GM19035 (cell line): ENCODE results near the gene UBAP2L.
"Not testable (repeated sequence)": the region's sequence is repeated elsewhere in the genome, so short reads cannot be mapped to it uniquely, and the experiment has no call there.

Source experiments
- ATAC-seq: cut with Tn5 transposase; IDR thresholded peaks from one replicate; pipeline ENCODE4 v1.9.1; 2021; ENCODE audit not compliant: unreplicated experiment

Gene UBAP2L

DNA sequence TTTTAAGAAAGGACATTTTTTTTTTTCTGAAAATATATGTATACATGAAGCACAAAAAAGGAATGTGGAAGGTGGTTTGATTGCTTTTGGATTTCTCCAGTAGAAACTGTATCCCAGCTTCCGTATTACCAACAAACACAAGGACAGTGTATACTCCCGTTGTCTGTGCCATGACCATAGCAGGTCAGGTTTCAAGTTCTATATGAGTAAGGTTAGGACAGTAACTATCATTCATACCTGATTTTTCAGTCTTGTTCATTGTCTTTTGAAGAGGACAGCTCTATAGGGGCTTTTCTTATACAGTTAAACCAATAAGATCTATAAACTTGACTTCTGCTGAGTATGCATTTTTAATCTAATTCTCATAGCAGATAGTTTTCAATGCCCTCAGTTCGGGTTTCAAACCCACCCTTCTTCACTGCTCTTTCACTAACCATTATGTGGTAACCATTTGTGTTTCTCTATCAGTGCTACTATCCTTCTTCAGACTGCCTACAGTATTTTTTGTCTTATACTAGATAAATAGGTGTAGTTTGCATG is 19.6 kb downstream of the UBAP2L start:
- no peak for ATAC-seq

DNA sequence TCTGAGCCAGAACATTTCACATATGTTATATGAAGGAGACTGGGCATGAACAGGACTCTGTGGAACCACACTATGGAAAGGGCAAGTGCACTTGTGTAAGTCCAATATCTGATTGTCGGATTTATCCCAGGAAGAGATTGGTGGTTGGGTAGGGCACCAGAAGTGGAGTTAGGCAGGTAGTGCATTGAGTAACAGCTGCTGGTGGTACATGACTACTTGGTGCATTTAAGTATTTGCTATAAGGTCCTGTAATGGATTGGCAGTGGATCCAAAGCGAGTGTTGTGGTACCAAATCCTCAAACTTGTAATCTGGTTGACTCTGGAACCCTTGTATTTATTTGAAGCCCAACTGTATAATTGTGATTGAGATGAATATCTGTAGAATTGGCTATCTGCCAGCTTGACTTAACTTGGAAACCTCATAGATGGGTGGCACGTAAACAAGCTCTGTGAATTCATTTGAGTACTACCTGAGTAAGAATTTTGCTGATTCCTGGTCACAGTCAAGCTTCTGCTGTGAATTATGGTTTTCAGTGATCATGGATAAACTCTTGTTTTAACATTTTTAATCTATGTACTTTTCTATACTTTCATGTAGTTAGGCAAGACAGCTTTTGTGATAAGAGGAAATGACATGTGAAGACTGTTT is 21.1 kb downstream of the UBAP2L start:
- ATAC-seq, result no peak

DNA sequence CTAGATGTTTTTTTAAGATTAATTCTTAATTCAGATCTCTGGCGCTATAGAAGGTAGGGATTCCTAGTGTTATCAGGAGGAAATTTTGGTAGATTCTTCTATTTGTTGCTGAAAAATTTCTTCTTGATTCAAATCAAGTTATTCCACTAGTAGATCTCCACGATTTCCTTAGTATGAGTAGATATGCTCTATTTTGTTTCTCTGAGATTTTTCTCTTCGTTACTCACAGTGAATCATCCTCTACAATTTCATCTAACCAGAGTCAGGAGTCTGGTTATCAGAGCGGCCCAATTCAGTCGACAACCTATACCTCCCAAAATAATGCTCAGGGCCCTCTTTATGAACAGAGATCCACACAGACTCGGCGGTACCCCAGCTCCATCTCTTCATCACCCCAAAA is 32.9 kb downstream of the UBAP2L start:
- ATAC-seq, result no peak

DNA sequence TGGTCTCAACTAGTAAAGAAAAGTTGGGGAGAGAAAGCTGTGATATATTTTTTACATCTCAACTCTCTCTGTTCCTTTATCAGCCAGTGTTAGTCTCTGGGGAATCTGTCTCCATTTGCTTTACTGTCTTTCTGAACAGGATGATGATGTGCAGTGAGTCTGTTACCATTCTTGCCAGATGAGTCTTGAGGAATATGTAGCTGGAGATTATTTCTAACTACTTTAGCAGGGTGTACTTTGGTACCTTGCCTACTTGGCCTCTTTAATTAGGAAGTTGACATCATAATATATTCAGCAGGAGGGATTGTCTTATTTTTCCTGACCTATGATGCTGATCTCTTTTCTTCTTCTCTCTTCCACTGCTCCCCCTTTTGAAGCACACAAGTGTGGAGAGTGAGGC is 35.9 kb downstream of the UBAP2L start:
- ATAC-seq, result no peak

DNA sequence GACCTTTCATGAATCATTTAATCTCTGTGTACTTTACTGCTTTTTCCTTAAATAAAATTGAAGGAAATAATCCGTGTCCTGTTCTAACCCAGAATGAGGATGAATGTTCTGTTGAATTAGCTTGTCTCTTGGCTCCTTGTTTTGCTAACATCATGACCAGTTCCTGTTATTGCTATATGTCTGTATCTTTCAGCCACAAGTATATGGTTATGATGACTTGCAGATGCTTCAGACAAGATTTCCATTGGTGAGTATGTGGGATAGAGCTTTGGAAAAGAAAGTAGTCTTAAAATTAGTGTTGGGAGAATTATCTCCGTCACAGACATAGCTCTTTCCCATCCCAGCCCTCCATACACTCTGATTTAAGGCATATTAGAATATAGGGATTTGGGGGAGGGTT is 38.0 kb downstream of the UBAP2L start:
- ATAC-seq, result no peak

DNA sequence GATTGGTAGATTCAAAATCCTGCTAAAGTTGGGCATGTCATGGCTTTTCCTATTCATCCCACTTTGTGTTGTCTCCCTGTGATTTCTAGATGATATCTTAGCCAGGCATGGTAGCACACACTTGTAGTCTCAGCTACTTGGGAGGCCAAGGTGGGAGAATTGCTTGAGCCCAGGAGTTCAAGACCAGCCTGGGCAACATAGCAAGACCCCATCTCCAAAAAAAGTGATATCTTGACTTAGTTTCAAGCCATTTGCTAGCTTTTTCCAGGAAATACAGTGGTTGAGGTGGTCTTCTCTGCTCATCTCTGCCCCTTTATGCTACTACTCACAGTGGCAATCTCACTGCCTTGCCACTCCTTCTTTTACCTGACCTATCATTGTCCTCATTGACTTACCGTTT is 39.4 kb downstream of the UBAP2L start:
- ATAC-seq, result no peak

DNA sequence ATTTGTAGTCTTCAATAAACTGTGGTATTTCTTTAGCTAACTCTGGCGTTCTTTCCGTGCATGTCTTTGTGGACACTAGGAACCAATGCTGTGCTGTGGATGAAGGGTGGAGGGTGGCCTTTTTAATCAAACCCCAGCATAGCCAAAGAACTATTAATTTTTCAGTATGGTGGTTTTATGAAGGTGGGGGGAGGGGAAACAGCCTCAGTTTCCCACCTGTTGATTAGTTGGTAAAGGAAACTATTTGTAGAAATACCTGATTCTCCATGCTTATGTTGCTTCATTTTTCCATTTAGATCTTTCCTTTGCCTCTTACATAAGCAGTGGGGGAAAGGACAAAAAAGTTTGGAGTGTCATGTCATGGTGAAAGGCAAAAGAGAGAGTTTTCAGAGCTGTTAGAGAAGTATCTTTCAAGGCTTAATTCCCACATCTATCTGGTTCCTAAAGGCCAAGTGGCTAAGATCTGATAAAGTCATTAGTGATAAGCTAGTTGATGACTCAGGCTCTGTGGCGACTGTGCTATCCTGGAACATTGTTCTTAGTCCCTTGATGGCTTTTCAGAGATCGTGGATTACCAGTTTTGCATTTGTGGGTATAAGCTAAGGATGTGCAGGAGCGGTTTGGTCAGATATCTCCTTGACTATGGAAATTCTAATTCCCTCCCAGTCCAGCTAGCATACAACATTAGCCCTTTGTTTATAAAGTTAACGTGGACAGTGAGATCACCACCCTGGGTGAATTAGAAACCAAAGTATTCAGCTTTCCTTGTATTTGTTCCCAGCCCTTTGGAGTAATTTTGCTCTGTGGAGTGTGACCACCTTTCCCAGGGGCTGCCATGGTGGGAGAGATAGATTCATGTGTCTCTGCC is 42.9 kb downstream of the UBAP2L start:
- no peak for ATAC-seq

DNA sequence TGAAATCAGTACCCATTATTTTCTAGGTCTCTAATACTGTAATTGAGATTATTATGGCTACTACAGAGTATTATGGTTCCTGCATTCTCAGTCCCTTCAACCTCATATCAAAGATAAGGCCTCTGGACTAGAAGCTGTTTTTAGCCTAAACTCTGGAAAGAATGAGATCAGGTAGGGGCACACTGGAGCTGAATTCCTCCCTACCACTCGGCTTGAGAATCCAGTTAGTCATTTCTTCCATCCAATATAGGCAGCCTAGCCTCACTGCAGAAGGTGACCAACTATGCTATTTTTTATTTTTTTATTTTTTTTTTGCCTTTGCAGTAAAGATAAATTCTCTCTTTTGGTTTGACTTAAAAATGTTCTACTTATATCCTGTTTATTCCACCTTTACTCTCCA is 43.7 kb downstream of the UBAP2L start:
- ATAC-seq, result no peak

DNA sequence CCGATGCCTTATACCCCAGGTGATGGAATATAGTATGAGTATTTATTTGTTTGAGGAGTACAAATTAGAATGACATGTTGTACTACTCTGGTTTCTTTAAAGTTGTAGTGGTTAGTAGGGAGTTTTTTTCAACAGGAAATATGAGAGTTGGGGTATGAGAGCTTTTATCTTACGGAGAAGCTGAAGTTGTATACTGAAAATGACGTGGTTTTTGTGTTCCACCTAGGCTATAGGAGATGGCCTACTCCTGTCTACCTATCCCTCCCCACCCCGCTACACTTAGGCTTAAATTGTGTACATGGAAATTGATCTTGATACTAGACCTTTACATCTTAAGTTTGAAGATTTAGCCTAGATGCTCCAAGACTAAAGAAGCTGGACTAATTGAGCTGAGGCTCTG is 44.8 kb downstream of the UBAP2L start:
- ATAC-seq, result no peak

DNA sequence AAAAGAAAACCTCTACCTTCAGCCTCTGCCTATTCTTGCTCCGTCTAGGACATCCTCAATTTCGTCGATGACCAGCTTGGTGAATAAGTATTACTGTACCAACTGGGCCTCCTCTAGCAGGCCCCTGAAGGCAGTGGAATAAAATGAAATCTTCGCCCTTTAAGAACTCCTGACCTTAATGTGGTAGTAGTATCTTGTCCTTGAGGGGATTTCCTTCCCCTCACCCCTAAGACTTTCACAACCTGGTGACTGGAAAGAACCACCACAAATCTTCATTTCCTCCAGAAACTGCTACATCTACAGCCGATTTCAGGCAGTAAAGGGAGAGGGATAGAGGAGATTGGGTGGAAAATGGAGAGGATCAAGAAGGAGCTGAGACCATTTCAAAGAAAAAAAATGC is 50.1 kb downstream of the UBAP2L start:
- ATAC-seq, result no peak

DNA sequence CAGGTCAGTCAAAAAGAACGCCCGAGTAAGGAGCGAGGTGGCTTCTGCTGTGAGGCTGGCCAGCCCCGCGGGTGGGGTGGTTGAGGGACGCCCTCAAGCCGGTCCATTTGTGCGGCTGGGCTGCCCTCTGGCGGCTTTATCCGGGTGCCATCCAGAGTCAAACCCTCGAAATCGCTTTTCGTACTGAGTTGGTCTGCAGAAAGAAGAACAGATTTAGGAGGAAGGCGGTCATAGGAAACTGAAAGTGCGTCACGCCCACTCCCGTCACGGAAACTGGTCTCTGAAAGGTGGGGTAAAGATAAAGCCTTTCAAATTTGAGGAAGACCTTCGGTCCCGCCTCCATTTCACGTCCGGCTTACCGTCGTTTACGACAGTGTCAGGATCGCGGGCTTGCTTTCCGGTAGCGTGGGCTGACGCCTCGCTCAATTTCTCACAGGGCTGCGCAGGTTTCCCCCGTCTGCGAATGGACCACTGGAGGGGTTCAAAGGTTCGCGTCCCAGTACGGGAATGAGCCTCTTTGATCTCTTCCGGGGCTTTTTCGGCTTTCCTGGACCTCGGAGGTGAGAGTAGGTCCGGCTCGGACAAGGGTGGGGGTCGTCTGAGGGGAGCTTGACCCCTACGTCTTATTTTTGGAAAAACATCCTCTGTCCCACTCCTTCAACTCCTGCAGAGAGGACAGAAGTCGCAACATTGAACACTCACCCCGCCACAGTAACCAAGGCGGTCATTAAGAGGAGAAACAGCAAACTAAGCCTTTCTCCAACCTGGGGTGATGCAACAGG is 51.7 kb downstream of the UBAP2L start, which contains the start of gene HAX1:
Gene HAX1 (plus strand): TSS at position 413 of the 782 bp plus-strand sequence. CDS start 95 bp downstream, at position 508.
- peak; percentile 90 for ATAC-seq

DNA sequence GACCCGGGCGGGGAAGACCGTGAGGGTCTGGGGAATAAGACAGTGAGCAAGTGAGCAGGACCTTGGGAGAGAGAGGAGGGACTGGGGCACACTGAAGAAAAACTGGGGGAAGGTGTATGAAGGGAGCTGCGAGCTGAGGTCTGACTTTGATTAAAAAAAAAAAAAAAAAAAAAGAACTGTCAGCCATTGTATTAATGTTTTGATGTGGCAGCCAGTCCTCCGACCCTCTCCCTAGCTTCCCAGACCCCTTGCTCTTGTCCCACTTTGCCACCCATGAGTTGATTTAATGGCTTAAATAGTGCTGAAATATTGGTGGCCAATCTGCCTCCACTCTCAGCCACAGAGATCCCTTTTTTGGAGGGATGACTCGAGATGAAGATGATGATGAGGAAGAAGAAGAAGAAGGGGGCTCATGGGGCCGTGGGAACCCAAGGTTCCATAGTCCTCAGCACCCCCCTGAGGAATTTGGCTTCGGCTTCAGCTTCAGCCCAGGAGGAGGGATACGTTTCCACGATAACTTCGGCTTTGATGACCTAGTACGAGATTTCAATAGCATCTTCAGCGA is 52.3 kb downstream of the UBAP2L start:
- no peak for ATAC-seq

DNA sequence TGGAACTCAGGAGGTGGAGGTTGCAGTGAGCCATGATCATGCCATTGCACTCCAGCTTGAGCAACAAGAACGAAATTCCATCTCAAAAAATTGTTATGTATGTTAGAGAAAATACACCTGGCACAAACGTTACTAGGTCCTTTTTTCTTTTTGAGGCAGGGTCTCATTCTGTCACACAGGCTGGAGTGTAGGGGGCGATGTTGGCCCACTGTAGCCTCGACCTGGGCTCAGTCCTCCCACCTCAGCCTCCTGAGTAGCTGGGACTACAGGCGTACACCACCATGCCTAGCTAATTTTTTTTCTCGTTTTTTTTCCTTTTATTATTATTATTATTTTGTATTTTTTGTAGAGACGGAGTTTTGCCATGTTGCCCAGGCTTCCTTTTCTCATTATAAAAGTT is 56.0 kb downstream of the UBAP2L start:
- no peak for ATAC-seq

DNA sequence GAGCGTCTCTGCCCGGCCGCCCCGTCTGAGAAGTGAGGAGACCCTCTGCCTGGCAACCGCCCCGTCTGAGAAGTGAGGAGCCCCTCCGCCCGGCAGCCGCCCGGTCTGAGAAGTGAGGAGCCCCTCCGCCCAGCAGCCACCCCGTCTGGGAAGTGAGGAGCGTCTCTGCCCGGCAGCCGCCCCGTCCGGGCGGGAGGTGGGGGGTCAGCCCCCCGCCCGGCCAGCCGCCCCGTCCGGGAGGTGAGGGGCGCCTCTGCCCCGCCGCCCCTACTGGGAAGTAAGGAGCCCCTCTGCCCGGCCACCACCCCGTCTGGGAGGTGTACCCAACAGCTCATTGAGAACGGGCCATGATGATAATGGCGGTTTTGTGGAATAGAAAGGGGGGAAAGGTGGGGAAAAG is 66.8 kb downstream of the UBAP2L start:
- ATAC-seq, result not testable (repeated sequence)

DNA sequence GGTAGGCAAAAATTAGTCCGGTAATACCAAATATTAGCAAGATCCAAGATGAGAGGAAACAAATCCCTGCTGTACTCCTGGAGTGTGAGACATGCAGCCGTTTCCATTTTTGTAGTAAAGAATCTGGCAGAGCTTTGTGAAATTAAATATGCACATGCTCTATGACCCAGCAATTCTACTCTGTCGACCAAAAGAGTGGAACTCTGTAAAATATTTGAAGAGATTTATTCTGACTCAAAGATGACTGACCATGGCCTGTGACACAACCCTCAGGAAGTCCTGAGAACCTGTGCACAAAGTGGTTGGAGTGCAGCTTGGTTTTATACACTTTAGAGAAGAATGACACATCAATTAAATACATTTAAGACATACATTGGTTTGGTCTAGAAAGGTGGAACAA is 67.9 kb downstream of the UBAP2L start:
- no peak for ATAC-seq

DNA sequence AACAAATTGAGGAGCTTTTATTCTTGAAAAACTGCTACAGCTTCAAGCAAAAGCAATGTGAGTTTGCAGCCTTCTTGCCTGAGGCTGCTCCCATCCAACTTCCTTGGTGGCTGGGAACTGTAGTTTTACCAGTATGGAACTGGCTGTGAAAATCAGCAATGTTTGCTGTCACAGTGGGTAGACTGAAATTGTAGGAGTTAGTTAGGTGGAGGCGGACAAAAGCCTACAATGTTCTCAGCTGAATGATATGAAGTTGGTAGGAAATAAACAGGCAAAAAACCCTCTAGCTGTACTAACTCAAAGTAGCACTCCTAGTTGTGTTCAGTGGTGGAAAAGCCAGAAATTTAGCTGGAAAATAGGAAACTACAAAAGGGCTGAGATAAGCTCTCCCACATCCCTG is 70.2 kb downstream of the UBAP2L start:
- no peak for ATAC-seq

DNA sequence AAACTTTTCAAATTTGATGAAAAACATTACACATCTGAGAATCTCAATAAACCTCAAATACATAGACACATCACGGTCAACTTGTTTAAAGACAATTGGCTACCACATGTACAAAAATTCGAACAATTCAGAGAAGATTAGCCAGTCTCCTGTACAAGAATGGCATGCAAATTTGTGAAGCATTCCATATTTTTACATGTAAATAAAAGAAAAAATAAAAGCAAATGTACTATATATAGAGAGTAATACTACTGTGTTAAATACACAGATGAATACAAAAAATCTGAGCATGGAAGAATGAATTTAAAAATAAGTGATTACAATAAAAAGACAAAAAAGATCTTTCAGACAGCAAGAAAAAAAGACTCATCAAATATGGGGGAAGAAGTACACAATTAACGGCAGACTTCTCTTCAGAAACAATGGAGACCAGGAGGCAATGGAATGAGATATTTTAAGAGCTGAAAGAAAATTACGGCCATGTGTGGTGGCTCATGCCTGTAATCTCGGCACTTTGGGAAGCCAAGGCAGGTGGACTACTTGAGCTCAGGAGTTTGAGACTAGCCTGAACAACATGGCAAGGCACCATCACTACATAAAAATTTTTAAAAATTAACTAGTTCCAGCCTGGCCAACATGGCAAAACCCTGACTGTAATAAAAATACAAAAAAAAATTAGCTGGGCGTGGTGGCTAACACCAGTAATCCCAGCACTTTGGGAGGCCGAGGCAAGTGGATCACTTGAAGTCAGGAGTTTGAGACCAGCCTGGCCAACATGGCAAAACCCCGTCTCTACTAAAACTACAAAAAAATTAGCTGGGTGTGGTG is 74.9 kb downstream of the UBAP2L start:
- no peak for ATAC-seq

DNA sequence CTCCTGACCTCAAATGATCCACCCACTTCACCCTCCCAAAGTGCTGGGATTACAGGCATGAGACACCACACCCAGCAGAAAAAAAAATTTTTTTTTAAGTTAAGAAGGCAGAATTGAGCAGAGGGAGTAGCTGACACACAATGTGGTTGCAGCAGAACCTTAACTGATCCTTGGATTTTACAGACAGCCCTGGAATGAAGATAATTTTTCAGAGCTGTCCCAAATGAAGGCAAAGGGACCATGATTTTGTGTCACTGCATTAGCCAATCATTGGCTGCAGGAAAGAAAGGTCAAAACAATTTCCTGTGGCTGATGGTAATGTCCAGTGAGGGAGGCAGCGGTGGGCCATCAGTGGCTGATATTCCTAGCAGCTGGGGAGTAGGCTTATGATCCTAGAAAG is 80.8 kb downstream of the UBAP2L start:
- ATAC-seq, result no peak

DNA sequence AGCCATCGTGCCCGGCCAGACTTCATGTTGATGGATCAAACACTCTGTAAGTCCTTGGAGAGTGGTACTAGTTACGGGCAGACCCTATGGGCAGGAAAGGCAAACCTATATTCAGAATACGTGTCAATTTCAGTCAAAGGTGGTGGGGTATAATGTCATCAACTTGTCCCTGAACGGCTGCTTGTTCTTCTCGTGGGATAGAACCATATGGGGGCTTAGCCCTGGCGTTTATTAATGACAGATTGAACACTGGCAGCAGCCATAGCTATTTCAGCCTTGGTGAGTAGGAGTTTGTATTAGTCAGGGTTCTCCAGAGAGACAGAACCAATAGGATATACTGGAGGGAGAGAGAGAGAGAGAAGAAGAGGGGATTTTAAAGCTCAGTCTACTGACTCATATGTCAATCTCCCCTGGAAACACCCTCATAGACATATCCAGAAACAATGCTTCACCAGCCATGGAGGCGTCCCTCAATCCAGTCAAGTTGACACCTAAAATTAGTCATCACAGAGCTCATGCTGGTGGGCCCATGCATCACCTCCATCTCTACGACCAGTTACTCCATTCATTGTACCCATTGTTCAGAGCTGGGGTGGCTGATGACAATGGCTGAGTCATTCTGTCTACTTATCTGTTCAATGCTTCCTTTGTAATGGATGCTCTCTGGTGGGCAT is 84.0 kb downstream of the UBAP2L start:
- no peak for ATAC-seq

DNA sequence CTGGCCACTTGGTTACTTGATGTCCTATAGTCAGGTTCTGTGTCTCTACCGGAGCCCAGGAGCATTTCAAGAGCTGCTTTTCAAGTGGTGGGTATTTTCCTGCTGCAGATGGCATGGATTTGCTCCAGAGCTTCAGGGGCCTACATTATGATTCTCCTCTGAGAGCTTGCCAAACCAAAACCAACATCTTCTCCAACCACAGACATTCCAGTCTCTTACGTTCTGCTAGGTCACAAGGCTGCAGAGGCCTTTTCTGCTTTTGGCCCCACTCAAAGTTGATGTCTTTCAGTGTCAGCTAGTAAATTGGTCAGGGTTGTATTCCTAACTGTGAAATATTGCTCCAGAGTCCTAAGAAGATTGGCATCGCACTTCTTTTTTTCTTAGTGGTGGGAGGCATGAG is 85.4 kb downstream of the UBAP2L start:
- ATAC-seq, result no peak
